Mucosa of descending colon (tissue), 3 donors: ENCODE results near the gene RPS8. TPM values are rescaled to one million over a fixed set of nuclear protein-coding genes. Genes with fewer than 3 reads are reported as not detected.
A peak's percentile ranks its signal among the peaks of the same experiment; 100 is the strongest.
"Not testable (repeated sequence)": the region's sequence is repeated elsewhere in the genome, so short reads cannot be mapped to it uniquely, and the experiment has no call there.

Source experiments
- ATAC-seq: fragments of 200-7000 bp; cut with Tn5 transposase; one replicate; pipeline ENCODE4 v1.9.1; 2020; ENCODE audit warnings: mild to moderate bottlenecking, moderate library complexity
- DNase-seq, 3 donors: peaks; one replicate each; pipeline ENCODE4 v3.0.0-alpha.2; 2020
- H3K36me3 ChIP-seq: fragments of 200-600 bp; one replicate; pipeline ENCODE4 v1.8.0; 2021; ENCODE audit warnings: low read depth, mild to moderate bottlenecking
- H3K4me1 ChIP-seq: fragments of 200-600 bp; one replicate; pipeline ENCODE4 v1.8.0; 2021; ENCODE audit warnings: low read depth, mild to moderate bottlenecking
- H3K4me3 ChIP-seq: fragments of 200-600 bp; one replicate; pipeline ENCODE4 v1.8.0; 2021; ENCODE audit warnings: mild to moderate bottlenecking
- H3K9me3 ChIP-seq: fragments of 200-600 bp; one replicate; pipeline ENCODE4 v1.8.0; 2021; ENCODE audit warnings: mild to moderate bottlenecking
- CTCF ChIP-seq: fragments of 200-600 bp; IDR thresholded peaks from one replicate; pipeline ENCODE4 v1.8.0; 2022; ENCODE audit warnings: antibody characterized with exemption, mild to moderate bottlenecking
- intact Hi-C, 2 donors: fragments of 100-400 bp; cut with DNase I in 1 of 2; cut with micrococcal nuclease in 1 of 2; formaldehyde crosslinking; loops; one replicate each; pipeline versions ENCODE4 v1.11.0 to v1.11.1; 2022; cut with DNase I, micrococcal nuclease
- total RNA-seq, 3 donors: library from RNA; stranded (reverse); fragmentation: NEBNext Ultra II Directional in 2 of 3; extraction: Animal tissue kit (Norgen Biotek cat#: 25700) in 2 of 3; gene quantifications; one replicate each; pipeline versions ENCODE4 v1.2.1 to v1.2.4, GENCODE V29; 2021 to 2023
- donor health status: DM: no; HTN: no; CAD: no; lungs with moderate emphysema.
- donor health status: DM: no; HTN: no; CAD: no.
- donor health status: DM: no; HTN: yes; CAD: no.

The RPS8 gene
- total RNA-seq, 3 donors from 2014 or later = 1,308 to 1,364 (median 1,337) TPM

GRCh38 chr1:44812822-44813543 is 37.6 kb downstream of the RPS8 start:
- Histone ChIP-seq H3K4me1 (peaks cover 29% of the 10 kb centered on the region), H3K36me3 (no peaks in the 10 kb centered on the region), H3K9me3 (no peaks in the 10 kb centered on the region), H3K4me3 (no peak overlapping the region)
- TF ChIP-seq CTCF = no peak
- DNase-seq (peak in 1 of 3 donors; percentile 70), ATAC-seq (peak; percentile 1)
- intact Hi-C loops = no loop called here

GRCh38 chr1:44815926-44816325 is 40.6 kb downstream of the RPS8 start:
- DNase-seq = peak in 2 of 3 donors; percentile 12 to 25
- ATAC-seq, H3K4me3 ChIP-seq, H3K4me1 ChIP-seq, H3K36me3 ChIP-seq, intact Hi-C loops, H3K9me3 ChIP-seq: not testable (repeated sequence)

DNA sequence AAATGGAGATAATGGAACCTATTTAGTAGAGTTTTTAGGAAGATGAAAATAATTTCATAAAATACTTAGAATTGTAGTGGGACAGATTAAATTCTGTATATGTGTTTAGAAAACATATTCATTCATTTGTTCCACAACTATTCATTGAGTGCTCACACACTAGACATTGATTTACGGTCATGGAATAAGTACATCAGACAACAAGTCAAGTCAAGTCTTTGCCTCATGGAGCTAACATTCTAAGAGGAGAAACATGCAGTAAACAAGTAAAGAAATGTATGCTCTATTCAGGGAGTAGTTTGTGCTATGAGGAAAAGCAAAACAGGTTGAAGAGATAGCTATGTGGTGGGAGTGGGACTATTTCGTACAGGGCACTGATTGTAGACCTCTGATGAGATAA is 42.0 kb downstream of the RPS8 start:
- Histone ChIP-seq H3K36me3 (no peaks in the 10 kb centered on the region), H3K4me1 (peaks cover 8% of the 10 kb centered on the region), H3K4me3 (no peak overlapping the region), H3K9me3 (no peaks in the 10 kb centered on the region)
- DNase-seq (no peak), ATAC-seq (no peak)
- intact Hi-C loops = no loop called here
- no peak for TF ChIP-seq CTCF

- no peak overlapping the region for H3K4me3 ChIP-seq
- H3K36me3 ChIP-seq = no peaks in the 10 kb centered on the region
- H3K4me1 ChIP-seq = peaks cover 8% of the 10 kb centered on the region
- ATAC-seq (no peak), DNase-seq (peak in 1 of 3 donors; percentile 23)
- intact Hi-C loops = no loop called here
- H3K9me3 ChIP-seq = no peaks in the 10 kb centered on the region
- TF ChIP-seq CTCF = no peak
These were observed 42.6 kb downstream of the RPS8 start for GRCh38 chr1:44817771-44818495.

DNA sequence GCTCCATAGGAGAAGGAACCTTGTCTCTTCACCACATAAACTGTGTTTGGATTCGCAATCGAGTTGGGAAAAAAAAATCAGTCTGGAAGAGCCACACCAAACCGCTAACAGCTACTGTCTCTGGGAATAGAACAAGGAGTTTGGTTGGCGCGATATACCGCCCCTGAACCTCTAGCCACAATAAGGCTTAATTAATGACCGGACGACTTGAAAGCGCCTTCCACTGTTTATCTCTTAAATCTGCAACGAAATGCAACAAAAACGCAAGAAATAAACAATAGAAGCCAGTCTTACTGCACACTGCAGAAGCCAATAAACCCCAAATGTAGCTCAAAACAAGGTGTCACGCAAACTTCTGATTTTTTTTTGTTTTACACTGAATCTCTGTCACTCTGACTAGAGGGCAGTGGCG is 43.9 kb downstream of the RPS8 start:
- ATAC-seq = peak; percentile 3
- no peak overlapping the region for H3K4me3 ChIP-seq
- peaks cover 8% of the 10 kb centered on the region for H3K4me1 ChIP-seq
- no peak for TF ChIP-seq CTCF
- H3K36me3 ChIP-seq = no peaks in the 10 kb centered on the region
- intact Hi-C loops = no loop called here
- no peaks in the 10 kb centered on the region for H3K9me3 ChIP-seq
- no peak for DNase-seq

DNA sequence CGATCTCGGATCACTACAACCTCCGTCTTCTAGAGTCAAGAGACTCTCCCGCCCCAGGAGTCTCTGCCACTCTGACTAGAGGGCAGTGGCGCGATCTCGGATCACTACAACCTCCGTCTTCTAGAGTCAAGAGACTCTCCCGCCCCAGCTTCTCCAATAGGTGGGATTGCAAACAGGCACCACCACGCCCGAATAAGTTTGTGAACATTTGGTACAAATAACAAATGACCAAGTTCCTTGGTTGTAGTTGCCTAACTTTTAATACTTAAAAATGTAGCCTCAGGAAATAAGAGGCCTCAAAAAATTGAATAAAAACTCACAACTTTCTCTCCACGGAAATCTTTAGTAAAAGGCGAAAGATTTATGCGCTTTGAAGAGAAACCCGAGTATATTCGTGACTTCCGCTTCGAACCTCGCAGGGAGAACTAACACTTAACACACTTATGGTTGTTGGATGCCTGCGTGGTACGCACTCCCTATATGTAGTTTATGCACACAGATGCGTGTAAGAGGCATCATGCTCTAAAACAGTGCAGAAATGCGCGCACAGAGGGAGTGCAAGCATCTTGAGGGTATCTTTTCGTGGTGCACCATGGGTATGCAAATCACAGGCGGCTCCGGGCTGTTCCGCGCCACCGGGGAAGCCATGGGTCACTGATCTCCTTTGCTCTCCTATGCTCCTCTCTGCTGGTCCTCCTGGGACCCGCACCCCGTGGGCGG is 44.4 kb downstream of the RPS8 start:
- Histone ChIP-seq H3K4me3 (peak overlapping the region; percentile 4), H3K36me3 (no peaks in the 10 kb centered on the region), H3K9me3 (no peaks in the 10 kb centered on the region), H3K4me1 (peaks cover 5% of the 10 kb centered on the region)
- TF ChIP-seq CTCF = no peak
- DNase-seq (peak; percentile 85 to 90 (median 87)), ATAC-seq (peak; percentile 90)
- intact Hi-C loops = no loop called here
